HCT116 (cell line): ENCODE data around the gene MN1. TPM values are rescaled to one million over a fixed set of nuclear protein-coding genes. Genes with fewer than 3 reads are reported as not detected.

Experiments
- ATAC-seq: fragments of 200-7000 bp; cut with Tn5 transposase; 2 replicates; pipeline ENCODE4 v1.9.1; 2020; ENCODE audit warnings: mild to moderate bottlenecking, moderate library complexity
- BruUV-seq: library from RNA; stranded (reverse); fragments of 400-500 nt; replicated peaks from 2 replicates; lab custom pipeline; 2021; lab: Mats Ljungman, UMichigan
- CTCF ChIA-PET: fragments of 300-600 bp; sonication (Branson Sonifier 250); formaldehyde crosslinking; loops from one replicate; lab custom pipeline; 2021; ENCODE audit warnings: antibody characterized with exemption; lab: Charles Lee
- POLR2A ChIA-PET: fragments of 300-600, 350-600 bp; sonication (Branson Sonifier 250); formaldehyde crosslinking; loops from one replicate; lab custom pipeline; 2021; ENCODE audit warnings: antibody characterized with exemption; lab: Charles Lee
- RAD21 ChIA-PET, 2 experiments: fragments of 300-600 bp; sonication (Branson Sonifier 250); formaldehyde crosslinking; loops; one replicate each; lab custom pipeline; 2023; ENCODE audit warnings: low total read pairs in 2 of 2; ENCODE audit not compliant: uncharacterized antibody in 2 of 2, unreplicated experiment in 2 of 2, low non-redundant PET in 1 of 2; lab: Charles Lee
- DNase-seq: peaks from one replicate; pipeline ENCODE4 v3.0.0-alpha.2; 2010; ENCODE audit warnings: low read depth, low spot score
- H2AFZ ChIP-seq: fragments of 200-600 bp; shearing (Covaris generic), sonication (generic); 2 replicates; pipeline ENCODE4 v1.6.1; 2017; ENCODE audit warnings: low read depth, mixed run types, mixed read lengths, antibody characterized with exemption, low read length; ENCODE audit not compliant: poor library complexity, severe bottlenecking
- H3K27ac ChIP-seq: 2 replicates; pipeline ENCODE4 v1.5.1; 2012; ENCODE audit warnings: low read depth, low read length
- H3K27me3 ChIP-seq: fragments of 200-600 bp; sonication (generic); 2 replicates; pipeline ENCODE4 v1.6.1; 2016; ENCODE audit warnings: mixed run types, low read length, mixed read lengths; ENCODE audit not compliant: insufficient read depth
- H3K36me3 ChIP-seq, 2 experiments: fragments of 200-500 bp in 1 of 2; fragments of 200-600 bp in 1 of 2; sonication (Bioruptor generic) in 1 of 2; sonication (generic) in 1 of 2; 2 replicates each; pipeline versions ENCODE4 v1.5.1 to v1.6.1; 2014 to 2016; ENCODE audit warnings: low read length in 2 of 2, inconsistent platforms in 1 of 2, mixed read lengths in 1 of 2, mixed run types in 1 of 2; ENCODE audit not compliant: insufficient read depth in 2 of 2, control insufficient read depth in 1 of 2
- H3K4me1 ChIP-seq, 2 experiments: fragments of 200-600 bp in 1 of 2; sonication (generic) in 1 of 2; 2 replicates each; pipeline versions ENCODE4 v1.5.1 to v1.6.1; 2012 to 2017; ENCODE audit warnings: low read length in 2 of 2, inconsistent platforms in 1 of 2, mild to moderate bottlenecking in 1 of 2, mixed read lengths in 1 of 2, mixed run types in 1 of 2, moderate library complexity in 1 of 2; ENCODE audit not compliant: insufficient read depth in 2 of 2, control insufficient read depth in 1 of 2
- H3K4me2 ChIP-seq: fragments of 200-600 bp; sonication (generic); 2 replicates; pipeline ENCODE4 v1.6.1; 2017; ENCODE audit warnings: mixed run types, low read length, mixed read lengths
- H3K4me3 ChIP-seq, 2 experiments: fragments of 200-600 bp in 1 of 2; sonication (generic) in 1 of 2; replicated peaks in 1 of 2; 2 replicates each; pipeline ENCODE4 v1.5.1; 2011 to 2016; ENCODE audit warnings: low read length in 2 of 2, control low read depth in 1 of 2, low read depth in 1 of 2, mild to moderate bottlenecking in 1 of 2, mixed read lengths in 1 of 2, mixed run types in 1 of 2
- H3K79me2 ChIP-seq: fragments of 200-600 bp; sonication (generic); 2 replicates; pipeline ENCODE4 v1.6.1; 2017; ENCODE audit warnings: mild to moderate bottlenecking, mixed run types, low read length, moderate library complexity, mixed read lengths; ENCODE audit not compliant: insufficient read depth
- H3K9ac ChIP-seq: fragments of 200-600 bp; sonication (generic); 2 replicates; pipeline ENCODE4 v1.6.1; 2016; ENCODE audit warnings: low read length, mixed read lengths
- H3K9me2 ChIP-seq: fragments of 200-600 bp; sonication (generic), shearing (Covaris generic); 2 replicates; pipeline ENCODE4 v1.6.1; 2017; ENCODE audit warnings: mixed run types, mild to moderate bottlenecking, moderate library complexity; ENCODE audit not compliant: insufficient read depth
- H3K9me3 ChIP-seq, 2 experiments: fragments of 200-500 bp in 1 of 2; fragments of 200-600 bp in 1 of 2; sonication (Bioruptor generic) in 1 of 2; sonication (generic) in 1 of 2; 2 replicates each; pipeline ENCODE4 v1.6.1; 2014 to 2017; ENCODE audit warnings: low read length in 2 of 2, mixed read lengths in 2 of 2, inconsistent platforms in 1 of 2, low read depth in 1 of 2, mild to moderate bottlenecking in 1 of 2, mixed run types in 1 of 2, moderate library complexity in 1 of 2; ENCODE audit not compliant: control insufficient read depth in 1 of 2, insufficient read depth in 1 of 2
- H4K20me1 ChIP-seq: fragments of 200-600 bp; sonication (generic), shearing (Covaris generic); 2 replicates; pipeline ENCODE4 v1.6.1; 2017; ENCODE audit warnings: mixed run types, mild to moderate bottlenecking, moderate library complexity; ENCODE audit not compliant: insufficient read depth
- FOSL1 ChIP-seq: IDR thresholded peaks from 2 replicates; pipeline ENCODE4 v1.6.1; 2012; ENCODE audit warnings: low read depth
- POLR2A ChIP-seq: IDR thresholded peaks from 2 replicates; pipeline ENCODE4 v1.7.0; 2011; ENCODE audit warnings: borderline replicate concordance; ENCODE audit not compliant: insufficient read depth, insufficient read length; ENCODE audit errors: extremely low read depth
- RAD21 ChIP-seq: IDR thresholded peaks from 2 replicates; pipeline ENCODE4 v1.6.1; 2012; ENCODE audit warnings: low read depth, mild to moderate bottlenecking
- ZFX ChIP-seq: fragments of 450-650 bp; IDR thresholded peaks from 2 replicates; pipeline ENCODE4 v1.6.1; 2017
- intact Hi-C: fragments of 100-400 bp; cut with micrococcal nuclease; formaldehyde crosslinking; loops from 2 replicates; pipeline ENCODE4 v1.10.0; 2022
- total RNA-seq: library from RNA; stranded (reverse); gene quantifications from one replicate; pipeline ENCODE4 v1.2.1, GENCODE V29; 2021; ENCODE audit not compliant: unreplicated experiment
- TF ChIP-seq, protein P1 (sequence below): IDR thresholded peaks from 2 replicates; pipeline ENCODE4 v1.6.1; 2012; ENCODE audit warnings: low read depth
- TF ChIP-seq, protein P2 (sequence below), 3 experiments: fragments of 200-600 bp in 1 of 3; sonication (generic) in 1 of 3; IDR thresholded peaks in 2 of 3; conservative IDR thresholded peaks in 1 of 3; 2 replicates each; pipeline ENCODE4 v1.5.1; 2012 to 2017; ENCODE audit warnings: low read depth in 2 of 3, low read length in 2 of 3, antibody characterized with exemption in 1 of 3, borderline replicate concordance in 1 of 3, control low read depth in 1 of 3, mild to moderate bottlenecking in 1 of 3, mixed read lengths in 1 of 3, mixed run types in 1 of 3, moderate library complexity in 1 of 3; ENCODE audit not compliant: insufficient read depth in 1 of 3

MN1 gene
- total RNA-seq, 1 experiment from 2014 or later = 2.9 TPM

DNA sequence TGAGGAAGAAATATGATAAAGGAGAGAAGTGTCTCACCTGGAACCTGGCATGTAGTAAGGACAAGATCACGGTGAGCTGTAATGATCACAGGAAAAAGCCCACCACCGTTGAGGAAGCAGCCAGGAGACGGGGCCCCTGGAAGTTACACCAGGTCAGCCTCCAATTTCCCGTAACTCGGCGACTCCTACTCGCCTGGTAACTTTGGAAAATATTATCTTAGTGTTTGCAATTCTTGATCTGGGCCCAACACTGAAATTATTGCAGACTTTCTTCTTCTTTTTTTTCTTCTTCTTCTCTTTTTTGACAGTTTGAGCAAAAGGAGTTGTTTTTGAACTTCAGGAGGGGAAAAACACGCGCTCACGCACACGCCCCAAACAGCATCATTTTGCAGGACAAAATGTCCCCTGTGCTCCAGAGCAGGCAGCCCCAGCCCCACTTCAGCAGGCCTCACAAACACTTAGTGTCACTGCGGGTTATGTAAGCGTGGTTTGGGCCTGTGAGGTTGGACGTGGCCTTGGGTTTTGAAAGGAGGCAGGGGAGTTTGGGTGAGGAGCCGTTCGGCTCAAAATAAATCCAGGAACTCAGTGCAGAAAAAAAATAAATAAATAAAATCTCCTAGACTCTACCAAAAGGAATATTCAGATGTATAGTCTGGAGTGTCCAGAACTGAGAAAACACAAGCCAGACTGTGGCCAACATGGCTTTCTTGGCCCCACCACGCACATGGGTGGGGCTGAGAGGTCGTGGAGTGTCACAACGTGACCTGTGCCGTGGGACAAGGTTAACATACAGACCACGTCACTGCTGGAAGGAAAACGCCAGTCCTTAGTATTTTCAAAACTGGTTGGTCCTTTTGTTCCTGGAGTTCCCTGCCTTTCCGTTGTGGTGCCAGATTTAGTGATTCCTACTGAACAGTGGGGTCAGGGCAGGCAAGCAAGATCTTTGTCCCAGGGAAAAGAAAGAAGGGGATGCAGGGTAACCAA is 26.3 kb upstream of the MN1 start:
- ATAC-seq = no peak
- Histone ChIP-seq H3K4me3 (no peak overlapping the region), H3K9ac (no peak overlapping the region), H3K4me1 (no peaks in the 10 kb centered on the region), H3K79me2 (no peaks in the 10 kb centered on the region), H3K4me2 (no peak overlapping the region), H3K36me3 (no peaks in the 10 kb centered on the region), H3K27ac (no peak overlapping the region), H3K27me3 (no peaks in the 10 kb centered on the region), H3K9me3 (no peaks in the 10 kb centered on the region), H4K20me1 (no peaks in the 10 kb centered on the region), H3K9me2 (no peaks in the 10 kb centered on the region), H2AFZ (no peak overlapping the region)
- BruUV-seq = no TSS peak
- POLR2A ChIA-PET = no interaction called here
- intact Hi-C loops = no loop called here
- no peak for DNase-seq
- TF ChIP-seq ZFX (no peak), RAD21 (no peak), POLR2A (no peak)
- TF ChIP-seq, protein P1, sequence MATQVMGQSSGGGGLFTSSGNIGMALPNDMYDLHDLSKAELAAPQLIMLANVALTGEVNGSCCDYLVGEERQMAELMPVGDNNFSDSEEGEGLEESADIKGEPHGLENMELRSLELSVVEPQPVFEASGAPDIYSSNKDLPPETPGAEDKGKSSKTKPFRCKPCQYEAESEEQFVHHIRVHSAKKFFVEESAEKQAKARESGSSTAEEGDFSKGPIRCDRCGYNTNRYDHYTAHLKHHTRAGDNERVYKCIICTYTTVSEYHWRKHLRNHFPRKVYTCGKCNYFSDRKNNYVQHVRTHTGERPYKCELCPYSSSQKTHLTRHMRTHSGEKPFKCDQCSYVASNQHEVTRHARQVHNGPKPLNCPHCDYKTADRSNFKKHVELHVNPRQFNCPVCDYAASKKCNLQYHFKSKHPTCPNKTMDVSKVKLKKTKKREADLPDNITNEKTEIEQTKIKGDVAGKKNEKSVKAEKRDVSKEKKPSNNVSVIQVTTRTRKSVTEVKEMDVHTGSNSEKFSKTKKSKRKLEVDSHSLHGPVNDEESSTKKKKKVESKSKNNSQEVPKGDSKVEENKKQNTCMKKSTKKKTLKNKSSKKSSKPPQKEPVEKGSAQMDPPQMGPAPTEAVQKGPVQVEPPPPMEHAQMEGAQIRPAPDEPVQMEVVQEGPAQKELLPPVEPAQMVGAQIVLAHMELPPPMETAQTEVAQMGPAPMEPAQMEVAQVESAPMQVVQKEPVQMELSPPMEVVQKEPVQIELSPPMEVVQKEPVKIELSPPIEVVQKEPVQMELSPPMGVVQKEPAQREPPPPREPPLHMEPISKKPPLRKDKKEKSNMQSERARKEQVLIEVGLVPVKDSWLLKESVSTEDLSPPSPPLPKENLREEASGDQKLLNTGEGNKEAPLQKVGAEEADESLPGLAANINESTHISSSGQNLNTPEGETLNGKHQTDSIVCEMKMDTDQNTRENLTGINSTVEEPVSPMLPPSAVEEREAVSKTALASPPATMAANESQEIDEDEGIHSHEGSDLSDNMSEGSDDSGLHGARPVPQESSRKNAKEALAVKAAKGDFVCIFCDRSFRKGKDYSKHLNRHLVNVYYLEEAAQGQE = no peak
- CTCF ChIA-PET = no interaction called here
- RAD21 ChIA-PET = no interaction called here

DNA sequence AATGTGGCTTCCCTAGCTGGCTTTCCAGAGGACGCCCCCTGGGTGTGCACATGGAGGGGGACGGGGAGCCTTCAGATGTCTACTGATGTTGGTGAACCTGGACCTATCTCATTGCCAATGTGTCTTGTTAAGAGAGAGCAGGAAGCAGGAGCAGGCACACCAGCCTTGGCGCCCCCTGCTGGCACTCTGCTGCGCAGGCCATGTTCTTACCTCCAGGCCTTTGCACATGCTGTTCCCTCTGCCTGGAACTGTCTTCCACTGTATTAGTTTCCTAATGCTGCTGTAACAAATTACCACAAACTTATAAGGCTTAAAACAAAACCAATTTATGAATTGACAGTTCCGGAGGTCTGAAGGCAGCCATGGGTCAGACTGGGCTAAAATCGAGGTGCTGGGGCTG is 23.6 kb upstream of the MN1 start:
- BruUV-seq = no TSS peak
- Histone ChIP-seq H2AFZ (no peak overlapping the region), H3K4me3 (no peak overlapping the region), H3K4me1 (no peaks in the 10 kb centered on the region), H3K79me2 (no peaks in the 10 kb centered on the region), H3K36me3 (no peaks in the 10 kb centered on the region), H3K9me3 (no peaks in the 10 kb centered on the region), H4K20me1 (no peaks in the 10 kb centered on the region), H3K9ac (no peak overlapping the region), H3K9me2 (no peaks in the 10 kb centered on the region), H3K4me2 (no peak overlapping the region), H3K27ac (no peak overlapping the region), H3K27me3 (no peaks in the 10 kb centered on the region)
- RAD21 ChIA-PET = no interaction called here
- CTCF ChIA-PET = no interaction called here
- ATAC-seq (peak; percentile 69; the same call in 1 of the 2 replicates), DNase-seq (no peak)
- TF ChIP-seq FOSL1 (no peak), RAD21 (0 out of 2 replicates have a peak, but pooled peaks have one; percentile 20)
- TF ChIP-seq, protein P2, sequence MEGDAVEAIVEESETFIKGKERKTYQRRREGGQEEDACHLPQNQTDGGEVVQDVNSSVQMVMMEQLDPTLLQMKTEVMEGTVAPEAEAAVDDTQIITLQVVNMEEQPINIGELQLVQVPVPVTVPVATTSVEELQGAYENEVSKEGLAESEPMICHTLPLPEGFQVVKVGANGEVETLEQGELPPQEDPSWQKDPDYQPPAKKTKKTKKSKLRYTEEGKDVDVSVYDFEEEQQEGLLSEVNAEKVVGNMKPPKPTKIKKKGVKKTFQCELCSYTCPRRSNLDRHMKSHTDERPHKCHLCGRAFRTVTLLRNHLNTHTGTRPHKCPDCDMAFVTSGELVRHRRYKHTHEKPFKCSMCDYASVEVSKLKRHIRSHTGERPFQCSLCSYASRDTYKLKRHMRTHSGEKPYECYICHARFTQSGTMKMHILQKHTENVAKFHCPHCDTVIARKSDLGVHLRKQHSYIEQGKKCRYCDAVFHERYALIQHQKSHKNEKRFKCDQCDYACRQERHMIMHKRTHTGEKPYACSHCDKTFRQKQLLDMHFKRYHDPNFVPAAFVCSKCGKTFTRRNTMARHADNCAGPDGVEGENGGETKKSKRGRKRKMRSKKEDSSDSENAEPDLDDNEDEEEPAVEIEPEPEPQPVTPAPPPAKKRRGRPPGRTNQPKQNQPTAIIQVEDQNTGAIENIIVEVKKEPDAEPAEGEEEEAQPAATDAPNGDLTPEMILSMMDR (IDR thresholded peaks at IDR 0.05 in 2 of 3, conservative IDR thresholded peaks at IDR 0.05 in 1 of 3; ENCODE audit: borderline replicate concordance in 1 of 3, insufficient read depth in 1 of 3, low read depth in 2 of 3, low read length in 2 of 3) = peak in 2 of 3 experiments; percentile 62 to 69; a peak in 4 of 6 replicates
- intact Hi-C loops = no loop called here
- POLR2A ChIA-PET = no interaction called here
